ENCODE measurements around the gene LONRF3.

- no peak for TF ChIP-seq CTCF (IDR thresholded peaks at IDR 0.05)
- no peak for TF ChIP-seq POLR2A (IDR thresholded peaks at IDR 0.05; ENCODE audit: low read depth)
- no peak for TF ChIP-seq EP300 (IDR thresholded peaks at IDR 0.05)
Measured at GRCh38 chrX:119015407-119016237, 41.2 kb downstream of the LONRF3 start.
